HepG2 (cell line): ENCODE measurements around the gene NSL1. TPM values are rescaled to one million over a fixed set of nuclear protein-coding genes. Genes with fewer than 3 reads are reported as not detected.

Experiments
- ARID4A ChIP-seq: sonication (generic); formaldehyde crosslinking; IDR thresholded peaks from 2 replicates; pipeline ENCODE4 v1.5.0; 2020; ENCODE audit warnings: mild to moderate bottlenecking, missing genetic modification reagents, borderline replicate concordance
- BCLAF1 ChIP-seq: fragments of 450-650 bp; IDR thresholded peaks from 2 replicates; pipeline ENCODE4 v1.6.1; 2017; ENCODE audit warnings: mild to moderate bottlenecking
- ETS1 ChIP-seq: sonication (generic); formaldehyde crosslinking; IDR thresholded peaks from 2 replicates; pipeline ENCODE4 v1.4.0; 2020; ENCODE audit warnings: missing genetic modification reagents
- ETV6 ChIP-seq: sonication (generic); formaldehyde crosslinking; conservative IDR thresholded peaks from 2 replicates; pipeline ENCODE4 v1.4.0; 2020; ENCODE audit warnings: missing genetic modification reagents
- HES4 ChIP-seq: sonication (generic); formaldehyde crosslinking; IDR thresholded peaks from 2 replicates; pipeline ENCODE4 v1.9.0; 2021; ENCODE audit warnings: mild to moderate bottlenecking, missing genetic modification reagents, borderline replicate concordance
- JARID2 ChIP-seq: sonication (generic); formaldehyde crosslinking; IDR thresholded peaks from 2 replicates; pipeline ENCODE4 v1.8.1; 2023; ENCODE audit warnings: missing genetic modification reagents, inconsistent platforms; ENCODE audit not compliant: insufficient replicate concordance
- KDM6A ChIP-seq: IDR thresholded peaks from 2 replicates; pipeline ENCODE4 v1.6.1; 2016; ENCODE audit warnings: low read depth
- MAFK ChIP-seq, 2 experiments: IDR thresholded peaks in 1 of 2; conservative IDR thresholded peaks in 1 of 2; 2 replicates each; pipeline ENCODE4 v1.6.1; 2011; ENCODE audit warnings: improper control_type of control experiment in 2 of 2, low read length in 2 of 2
- MTF1 ChIP-seq: sonication (generic); formaldehyde crosslinking; IDR thresholded peaks from 2 replicates; pipeline ENCODE4 v1.5.0; 2020; ENCODE audit warnings: missing genetic modification reagents
- NFE2L2 ChIP-seq: fragments of 150-350 bp; IDR thresholded peaks from 2 replicates; pipeline ENCODE4 v1.6.1; 2014; ENCODE audit warnings: low read length
- NR2F1 ChIP-seq, 2 experiments: fragments of 450-650 bp in 1 of 2; formaldehyde crosslinking in 1 of 2; IDR thresholded peaks; 2 replicates each; pipeline versions ENCODE4 v1.5.0 to v1.6.1; 2016 to 2020; ENCODE audit warnings: mild to moderate bottlenecking in 1 of 2, missing compliant biosample characterization in 1 of 2, missing genetic modification reagents in 1 of 2, moderate library complexity in 1 of 2
- POGZ ChIP-seq: sonication (generic); formaldehyde crosslinking; IDR thresholded peaks from 2 replicates; pipeline ENCODE4 v1.4.0; 2020; ENCODE audit warnings: mild to moderate bottlenecking, missing genetic modification reagents
- SRF ChIP-seq: IDR thresholded peaks from 2 replicates; pipeline ENCODE4 v1.6.1; 2011; ENCODE audit warnings: mild to moderate bottlenecking, low read depth, low read length, moderate library complexity
- SSRP1 ChIP-seq: IDR thresholded peaks from 2 replicates; pipeline ENCODE4 v1.6.1; 2016; ENCODE audit warnings: control low read depth
- ZBTB14 ChIP-seq: sonication (generic); formaldehyde crosslinking; IDR thresholded peaks from 2 replicates; pipeline ENCODE4 v1.4.0; 2020; ENCODE audit warnings: missing genetic modification reagents
- ZBTB21 ChIP-seq: sonication (generic); formaldehyde crosslinking; IDR thresholded peaks from 2 replicates; pipeline ENCODE4 v1.4.0; 2020; ENCODE audit warnings: missing genetic modification reagents
- ZFYVE20 ChIP-seq: sonication (generic); formaldehyde crosslinking; IDR thresholded peaks from 2 replicates; pipeline ENCODE4 v1.8.0; 2023; ENCODE audit warnings: low read depth, mild to moderate bottlenecking, moderate library complexity, missing genetic modification reagents, borderline replicate concordance
- ZNF34 ChIP-seq: sonication (generic); formaldehyde crosslinking; IDR thresholded peaks from 2 replicates; pipeline ENCODE4 v1.4.0; 2020; ENCODE audit warnings: mild to moderate bottlenecking, missing genetic modification reagents, borderline replicate concordance
- ZNF605 ChIP-seq: sonication (generic); formaldehyde crosslinking; IDR thresholded peaks from 2 replicates; pipeline ENCODE4 v1.8.0; 2022; ENCODE audit warnings: mild to moderate bottlenecking, missing genetic modification reagents
- ZSCAN29 ChIP-seq: sonication (generic); formaldehyde crosslinking; conservative IDR thresholded peaks from 2 replicates; pipeline ENCODE4 v1.4.0; 2020; ENCODE audit warnings: mild to moderate bottlenecking, missing genetic modification reagents
- polyA plus RNA-seq, 8 experiments: library from polyadenylated mRNA; depleted of rRNA in 3 of 8; stranded (reverse) in 7 of 8; unstranded in 1 of 8; fragments of >200 nt; fragmentation: Illumina TruSeq in 4 of 8; extraction: Trizol in 4 of 8; gene quantifications; 2 replicates each; pipeline versions ENCODE4 v1.2.1 to v1.2.3, GENCODE V29; 2011 to 2016; ENCODE audit warnings: low read depth in 4 of 8, missing spikeins in 1 of 8, mixed read lengths in 1 of 8; ENCODE audit not compliant: insufficient read depth in 1 of 8
- total RNA-seq, 5 experiments: library from RNA; depleted of rRNA; stranded (reverse); fragments of >200 nt; fragmentation: Illumina TruSeq; extraction: Trizol; gene quantifications; 2 replicates each; pipeline ENCODE4 v1.2.3, GENCODE V29; 2016; ENCODE audit warnings: low read depth in 1 of 5

Gene NSL1
- total and polyA plus RNA-seq, 2 of the 13 experiments (the other 11 are each of a cell fraction or from before 2014, with no cell fraction given): 34.5 to 77.4 TPM

- TF ChIP-seq ZNF605 (CRISPR knock-in tag): peak; percentile 98
- TF ChIP-seq KDM6A (CRISPR knock-in tag): peak; percentile 91
- TF ChIP-seq ZBTB21 (CRISPR knock-in tag): no peak; the same call in 1 of the 2 replicates
- TF ChIP-seq NFE2L2: peak; percentile 43; the same call in 1 of the 2 replicates
- TF ChIP-seq JARID2 (CRISPR knock-in tag): peak; percentile 74
- no peak for TF ChIP-seq MAFK (conservative IDR thresholded peaks at IDR 0.05 in 1 of 2, IDR thresholded peaks at IDR 0.05 in 1 of 2; ENCODE audit: low read length in 2 of 2)
- TF ChIP-seq ETS1 (CRISPR knock-in tag): 0 out of 2 replicates have a peak, but pooled peaks have one; percentile 30
- peak; percentile 98 for TF ChIP-seq ZSCAN29
- peak; percentile 96 for TF ChIP-seq ETV6 (CRISPR knock-in tag)
- TF ChIP-seq ARID4A: peak; percentile 97
- TF ChIP-seq ZNF34 (CRISPR knock-in tag): peak; percentile 98
- peak in 1 of 2 experiments; percentile 56 for TF ChIP-seq NR2F1 (CRISPR knock-in tag; IDR thresholded peaks at IDR 0.05)
- no peak for TF ChIP-seq ZFYVE20
- peak; percentile 97 for TF ChIP-seq POGZ
- 0 out of 2 replicates have a peak, but pooled peaks have one; percentile 58 for TF ChIP-seq SSRP1 (CRISPR knock-in tag)
- TF ChIP-seq HES4 (CRISPR knock-in tag): peak; percentile 92
- TF ChIP-seq MTF1 (CRISPR knock-in tag): no peak; the same call in 1 of the 2 replicates
- peak; percentile 49; the same call in 1 of the 2 replicates for TF ChIP-seq SRF
- TF ChIP-seq ZBTB14 (CRISPR knock-in tag): peak; percentile 38; the same call in 1 of the 2 replicates
- no peak for TF ChIP-seq BCLAF1
Measured at GRCh38 chr1:212791676-212792395, at the start of gene NSL1, which contains the start of gene TATDN3 (continued).
